SJSA1 (cell line): ENCODE results near the gene SF3B6. TPM values are rescaled to one million over a fixed set of nuclear protein-coding genes. Genes with fewer than 3 reads are reported as not detected.

Experiments used
- DNase-seq, 2 experiments: peaks; one replicate each; pipeline ENCODE4 v3.0.0-alpha.2; 2015 to 2020; ENCODE audit warnings: low spot score in 2 of 2, low read depth in 1 of 2
- H3K27ac ChIP-seq: fragments of 250-450 bp; sonication (Bioruptor Pico); 2 replicates; pipeline ENCODE4 v1.5.1; 2020; ENCODE audit warnings: mild to moderate bottlenecking, moderate library complexity
- H3K27me3 ChIP-seq: fragments of 250-450 bp; sonication (Bioruptor Pico); replicated peaks from 2 replicates; pipeline ENCODE4 v1.5.1; 2020; ENCODE audit warnings: mild to moderate bottlenecking, moderate library complexity
- H3K36me3 ChIP-seq: fragments of 250-450 bp; sonication (Bioruptor Pico); 2 replicates; pipeline ENCODE4 v1.5.1; 2020; ENCODE audit warnings: mild to moderate bottlenecking
- H3K4me1 ChIP-seq: fragments of 250-450 bp; sonication (Bioruptor Pico); replicated peaks from 2 replicates; pipeline ENCODE4 v1.6.1; 2021; ENCODE audit warnings: mild to moderate bottlenecking
- H3K4me3 ChIP-seq: fragments of 250-450 bp; sonication (Bioruptor Pico); 2 replicates; pipeline ENCODE4 v1.5.1; 2020; ENCODE audit warnings: mild to moderate bottlenecking
- H3K9me3 ChIP-seq: fragments of 250-450 bp; sonication (Bioruptor Pico); replicated peaks from 2 replicates; pipeline ENCODE4 v1.5.1; 2020; ENCODE audit warnings: mild to moderate bottlenecking
- total RNA-seq: library from RNA; depleted of rRNA; stranded (reverse); fragments of >200 nt; shearing (Covaris generic); gene quantifications from 2 replicates; pipeline ENCODE4 v1.2.3, GENCODE V29; 2014

The SF3B6 gene
- total RNA-seq, 1 experiment from 2014 or later, result 274 TPM

- Histone ChIP-seq H3K9me3 (no peaks in the 10 kb centered on the region), H3K27me3 (no peaks in the 10 kb centered on the region), H3K27ac (peak overlapping the region; percentile 23; the same call in 1 of the 2 replicates), H3K4me1 (peaks cover 18% of the 10 kb centered on the region), H3K36me3 (peaks cover 15% of the 10 kb centered on the region), H3K4me3 (peak overlapping the region; percentile 50)
- DNase-seq, result no peak
Observed at GRCh38 chr2:24083567-24084385, 7.7 kb upstream of the SF3B6 start.

- Histone ChIP-seq H3K4me3 (no peak overlapping the region), H3K9me3 (no peaks in the 10 kb centered on the region), H3K36me3 (peaks cover 15% of the 10 kb centered on the region), H3K27ac (no peak overlapping the region), H3K4me1 (peaks cover 18% of the 10 kb centered on the region), H3K27me3 (no peaks in the 10 kb centered on the region)
- no peak for DNase-seq
Observed at GRCh38 chr2:24082787-24083566, 6.9 kb upstream of the SF3B6 start.

GRCh38 chr2:24080701-24081100, 4.6 kb upstream of the SF3B6 start:
- H3K4me3 ChIP-seq, result no peak overlapping the region
- H3K36me3 ChIP-seq, result peaks cover 15% of the 10 kb centered on the region
- no peaks in the 10 kb centered on the region for H3K9me3 ChIP-seq
- H3K27ac ChIP-seq, result no peak overlapping the region
- peaks cover 25% of the 10 kb centered on the region for H3K4me1 ChIP-seq
- no peaks in the 10 kb centered on the region for H3K27me3 ChIP-seq
- no peak for DNase-seq

- Histone ChIP-seq H3K9me3 (no peaks in the 10 kb centered on the region), H3K4me1 (peaks cover 11% of the 10 kb centered on the region; the same call in 1 of the 2 replicates), H3K27me3 (no peaks in the 10 kb centered on the region), H3K27ac (no peak overlapping the region), H3K36me3 (peaks cover 21% of the 10 kb centered on the region), H3K4me3 (no peak overlapping the region)
- DNase-seq, result no peak
Observed at GRCh38 chr2:24077879-24078278, 1.8 kb upstream of the SF3B6 start.

GRCh38 chr2:24077535-24077877, 1.4 kb upstream of the SF3B6 start:
- no peak for DNase-seq
- Histone ChIP-seq H3K36me3 (peaks cover 21% of the 10 kb centered on the region), H3K27me3 (no peaks in the 10 kb centered on the region), H3K4me1 (peaks cover 11% of the 10 kb centered on the region; the same call in 1 of the 2 replicates), H3K27ac (no peak overlapping the region), H3K9me3 (no peaks in the 10 kb centered on the region), H3K4me3 (peak overlapping the region; percentile 58)

- DNase-seq, result peak in 1 of 2 experiments; percentile 20
- Histone ChIP-seq H3K4me3 (peak overlapping the region; percentile 58), H3K27ac (no peak overlapping the region)
Observed at GRCh38 chr2:24076849-24077534, 866 bp upstream of the SF3B6 start.

GRCh38 chr2:24075259-24075658, 867 bp downstream of the SF3B6 start:
- DNase-seq, result no peak
- Histone ChIP-seq H3K4me3 (peak overlapping the region; percentile 58), H3K36me3 (peaks cover 33% of the 10 kb centered on the region), H3K27ac (no peak overlapping the region; the same call in 1 of the 2 replicates), H3K4me1 (peaks cover 11% of the 10 kb centered on the region; the same call in 1 of the 2 replicates), H3K27me3 (no peaks in the 10 kb centered on the region), H3K9me3 (no peaks in the 10 kb centered on the region)

More at GRCh38 chr2:24076849-24077534, 866 bp upstream of the SF3B6 start:
- no peaks in the 10 kb centered on the region for H3K9me3 ChIP-seq
- peaks cover 22% of the 10 kb centered on the region for H3K36me3 ChIP-seq
- H3K27me3 ChIP-seq, result no peaks in the 10 kb centered on the region
- peaks cover 11% of the 10 kb centered on the region; the same call in 1 of the 2 replicates for H3K4me1 ChIP-seq

GRCh38 chr2:24073816-24074215, 2.3 kb downstream of the SF3B6 start:
- Histone ChIP-seq H3K4me1 (peaks cover 11% of the 10 kb centered on the region; the same call in 1 of the 2 replicates), H3K36me3 (peaks cover 44% of the 10 kb centered on the region), H3K27ac (no peak overlapping the region), H3K9me3 (no peaks in the 10 kb centered on the region), H3K4me3 (no peak overlapping the region), H3K27me3 (no peaks in the 10 kb centered on the region)
- no peak for DNase-seq

GRCh38 chr2:24072259-24072658, 3.9 kb downstream of the SF3B6 start:
- H3K4me3 ChIP-seq, result no peak overlapping the region
- no peak overlapping the region for H3K27ac ChIP-seq
- H3K27me3 ChIP-seq, result no peaks in the 10 kb centered on the region
- DNase-seq, result no peak
- peaks cover 60% of the 10 kb centered on the region for H3K36me3 ChIP-seq
- no peaks in the 10 kb centered on the region for H3K9me3 ChIP-seq
- peaks cover 7% of the 10 kb centered on the region; the same call in 1 of the 2 replicates for H3K4me1 ChIP-seq

GRCh38 chr2:24065341-24065740, 10.8 kb downstream of the SF3B6 start:
- Histone ChIP-seq H3K4me3 (no peak overlapping the region), H3K36me3 (peaks cover 50% of the 10 kb centered on the region), H3K4me1 (no peaks in the 10 kb centered on the region), H3K27me3 (no peaks in the 10 kb centered on the region), H3K27ac (no peak overlapping the region), H3K9me3 (no peaks in the 10 kb centered on the region)
- DNase-seq, result no peak

- no peak for DNase-seq
- Histone ChIP-seq H3K9me3 (no peaks in the 10 kb centered on the region), H3K4me1 (no peaks in the 10 kb centered on the region), H3K4me3 (no peak overlapping the region), H3K27ac (no peak overlapping the region), H3K27me3 (no peaks in the 10 kb centered on the region), H3K36me3 (no peaks in the 10 kb centered on the region)
Observed at GRCh38 chr2:24058564-24059271, 17.4 kb downstream of the SF3B6 start.

GRCh38 chr2:24055750-24056149, 20.4 kb downstream of the SF3B6 start:
- H3K9me3 ChIP-seq, result no peaks in the 10 kb centered on the region
- no peaks in the 10 kb centered on the region for H3K27me3 ChIP-seq
- no peak overlapping the region for H3K4me3 ChIP-seq
- H3K4me1 ChIP-seq, result peaks cover 11% of the 10 kb centered on the region; the same call in 1 of the 2 replicates
- DNase-seq, result no peak
- no peaks in the 10 kb centered on the region for H3K36me3 ChIP-seq
- H3K27ac ChIP-seq, result no peak overlapping the region

GRCh38 chr2:24054366-24055010, 21.6 kb downstream of the SF3B6 start:
- no peak overlapping the region for H3K27ac ChIP-seq
- H3K27me3 ChIP-seq, result no peaks in the 10 kb centered on the region

More at GRCh38 chr2:24054366-24055010, 21.6 kb downstream of the SF3B6 start:
- DNase-seq, result no peak
- Histone ChIP-seq H3K9me3 (no peaks in the 10 kb centered on the region), H3K4me3 (no peak overlapping the region), H3K4me1 (peaks cover 11% of the 10 kb centered on the region; the same call in 1 of the 2 replicates), H3K36me3 (no peaks in the 10 kb centered on the region)
